NCI-H2029 treated with DMSO at 0.1 percent for 48 hours (cell line): ENCODE results near the gene SLC41A1.

ENCODE experiments used
- DNase-seq: peaks from one replicate; lab custom pipeline; 2025; lab: John Stamatoyannopoulos, UW

SLC41A1 gene

GRCh38 chr1:205751036-205751651 lies 61.9 kb downstream of the SLC41A1 start:
- DNase-seq: no peak

GRCh38 chr1:205750138-205751035 lies 62.6 kb downstream of the SLC41A1 start, which contains the start of gene NUCKS1:
Gene NUCKS1, minus strand, starts transcription at chr1:205750182. Its CDS starts 209 bp downstream, at chr1:205749973.
- DNase-seq: peak; percentile 94

DNA sequence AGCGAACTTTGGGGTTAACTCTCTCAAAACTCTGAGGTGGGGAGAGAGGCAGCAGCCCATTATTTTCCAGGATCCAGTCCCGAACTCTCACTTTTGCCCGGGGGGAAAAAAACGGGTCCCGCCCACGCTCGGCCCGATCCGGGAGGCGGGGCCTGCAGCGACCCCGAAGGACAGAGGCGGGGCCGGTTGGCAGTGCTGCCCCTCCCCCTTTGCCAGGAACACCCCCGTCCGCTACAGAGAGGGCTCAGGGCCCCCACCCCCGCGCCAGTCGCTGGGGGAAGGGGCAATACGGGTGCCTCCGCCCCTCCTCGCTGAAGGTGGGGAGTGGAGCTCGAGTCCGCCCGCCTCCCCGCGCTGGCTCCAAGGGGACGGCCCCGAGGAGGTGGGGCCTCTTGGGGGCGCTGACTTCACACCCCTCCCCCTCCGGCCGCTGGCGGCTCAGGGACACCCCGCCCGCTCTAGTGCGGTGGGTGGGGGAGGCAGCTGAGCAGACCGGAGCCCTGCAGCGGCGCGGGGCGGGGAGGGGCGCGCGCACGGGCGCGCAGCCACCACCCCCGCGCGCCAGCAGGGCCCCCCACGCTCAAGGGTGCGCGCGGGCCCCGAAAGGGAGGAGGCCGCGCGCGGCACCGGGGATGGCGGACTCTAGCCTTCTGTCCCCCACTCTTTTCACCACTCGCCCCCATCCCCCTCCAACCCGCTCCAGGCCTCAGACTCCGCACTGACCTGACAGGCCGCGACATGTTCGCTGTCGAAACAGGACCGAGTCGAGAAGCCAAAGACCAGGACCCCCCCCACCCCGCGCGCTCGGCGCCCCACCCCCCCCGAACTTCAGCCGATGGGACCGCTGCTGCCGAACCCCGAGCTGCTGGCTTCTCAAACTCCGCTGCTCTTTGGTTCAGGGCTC lies 63.5 kb downstream of the SLC41A1 start:
- peak; percentile 51 for DNase-seq

GRCh38 chr1:205748403-205749233 lies 64.4 kb downstream of the SLC41A1 start:
- DNase-seq: peak; percentile 27

DNA sequence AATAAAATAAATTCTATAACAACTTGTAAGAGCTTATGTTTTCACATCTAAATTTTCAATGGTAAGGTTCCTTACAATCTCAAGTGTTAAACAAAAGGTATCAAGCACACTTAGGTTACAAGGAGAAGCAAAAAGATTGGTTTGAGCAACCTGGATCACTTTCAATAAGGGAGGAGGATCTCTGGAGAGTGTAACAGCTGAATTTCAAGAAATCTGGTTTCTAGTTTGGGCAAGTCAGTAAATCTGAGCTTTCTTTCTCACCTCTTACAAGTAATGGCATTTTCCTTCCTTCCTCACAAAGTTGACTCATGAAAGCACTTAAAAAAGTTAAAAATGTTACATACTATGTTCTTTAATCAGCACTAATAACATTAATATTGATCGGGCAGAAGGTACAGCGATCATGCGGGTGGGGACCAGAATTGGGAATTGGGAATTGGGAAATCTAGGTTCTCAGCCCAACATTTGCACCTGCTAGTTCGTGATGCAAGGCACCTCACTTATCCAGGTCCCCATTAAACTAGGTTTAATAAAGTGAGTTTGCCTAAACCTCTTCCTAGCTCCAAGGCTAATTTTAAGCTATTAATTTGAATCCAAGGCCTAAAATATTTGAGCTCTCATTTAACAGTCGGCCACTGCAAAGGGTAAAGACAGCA lies 66.1 kb downstream of the SLC41A1 start:
- DNase-seq: no peak

GRCh38 chr1:205744403-205744802 lies 68.6 kb downstream of the SLC41A1 start:
- DNase-seq: no peak

DNA sequence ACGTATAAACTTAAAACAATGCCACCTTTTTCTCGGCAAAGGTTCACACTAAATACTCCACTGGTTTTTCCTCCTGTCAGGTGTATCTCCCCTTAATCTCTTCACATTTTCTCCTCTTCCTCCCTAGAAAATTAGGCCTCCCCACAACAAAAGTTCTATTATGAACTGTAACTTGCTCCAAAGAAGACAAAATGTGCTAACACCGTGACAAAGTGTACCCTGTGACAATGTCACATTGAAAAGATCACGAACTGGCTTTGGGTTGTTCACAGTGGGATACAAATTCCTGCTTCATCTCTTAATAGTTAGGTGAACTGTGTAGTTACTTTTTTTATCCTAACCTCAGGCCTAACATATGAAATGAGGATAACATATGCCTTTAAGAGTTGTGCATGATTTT lies 69.0 kb downstream of the SLC41A1 start:
- no peak for DNase-seq

DNA sequence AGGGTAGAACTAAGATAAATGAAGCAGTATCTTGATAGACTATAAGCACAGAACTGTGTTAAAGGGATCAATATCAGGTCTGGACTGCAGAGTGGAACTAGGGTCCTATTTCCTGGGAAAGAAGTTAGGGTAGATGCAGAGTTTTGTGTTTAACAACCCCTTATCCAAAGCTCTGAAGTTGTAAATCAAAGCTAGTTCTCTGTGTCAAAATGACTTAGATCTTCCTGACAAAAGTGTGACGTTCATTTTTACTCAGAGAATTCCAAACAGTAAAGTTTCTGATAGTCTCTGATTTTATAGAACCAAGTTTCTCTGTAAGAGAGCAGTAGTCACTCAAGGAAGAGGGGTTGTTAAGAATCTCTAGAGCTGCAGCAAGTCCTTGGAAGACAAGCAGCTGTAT lies 71.3 kb downstream of the SLC41A1 start:
- DNase-seq: no peak

DNA sequence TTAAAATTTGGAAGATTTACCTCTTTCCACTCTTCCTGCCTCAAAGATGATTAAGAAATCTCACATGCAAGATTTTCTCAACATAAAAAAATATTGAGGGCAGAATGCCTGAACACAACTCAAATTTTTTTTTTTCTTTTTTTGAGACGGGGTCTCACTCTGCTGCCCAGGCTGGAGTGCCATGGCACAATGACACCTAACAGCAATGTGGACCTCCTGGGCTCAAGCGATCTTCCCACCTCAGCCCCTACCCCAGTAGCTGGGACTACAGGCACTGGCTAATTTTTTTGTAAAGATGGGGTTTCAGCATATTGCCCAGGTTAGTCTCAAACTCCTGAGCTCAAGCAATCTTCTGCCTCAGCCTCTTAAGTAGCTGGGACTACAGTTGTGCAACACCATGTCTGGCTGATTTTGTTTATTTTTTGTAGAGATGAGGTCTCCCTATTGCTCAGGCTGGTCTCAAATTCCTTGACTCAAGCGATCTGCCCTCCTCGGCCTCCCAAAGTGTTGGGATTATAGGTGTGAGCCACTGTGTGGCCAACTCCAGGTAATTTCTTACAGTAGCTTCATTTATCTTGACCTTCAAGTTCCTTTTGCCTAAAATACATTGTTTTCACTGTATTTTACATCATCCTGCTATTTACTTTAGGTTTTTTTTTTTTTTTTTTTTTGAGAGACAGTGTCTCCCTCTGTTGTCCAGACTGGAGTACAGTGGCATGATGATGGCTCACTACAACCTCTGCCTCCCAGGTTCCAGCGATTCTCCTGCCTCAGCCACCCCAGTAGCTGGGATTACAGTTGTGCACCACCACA lies 73.4 kb downstream of the SLC41A1 start:
- no peak for DNase-seq
